Measurements from ENCODE around the gene CLEC1A.

Gene CLEC1A

DNA sequence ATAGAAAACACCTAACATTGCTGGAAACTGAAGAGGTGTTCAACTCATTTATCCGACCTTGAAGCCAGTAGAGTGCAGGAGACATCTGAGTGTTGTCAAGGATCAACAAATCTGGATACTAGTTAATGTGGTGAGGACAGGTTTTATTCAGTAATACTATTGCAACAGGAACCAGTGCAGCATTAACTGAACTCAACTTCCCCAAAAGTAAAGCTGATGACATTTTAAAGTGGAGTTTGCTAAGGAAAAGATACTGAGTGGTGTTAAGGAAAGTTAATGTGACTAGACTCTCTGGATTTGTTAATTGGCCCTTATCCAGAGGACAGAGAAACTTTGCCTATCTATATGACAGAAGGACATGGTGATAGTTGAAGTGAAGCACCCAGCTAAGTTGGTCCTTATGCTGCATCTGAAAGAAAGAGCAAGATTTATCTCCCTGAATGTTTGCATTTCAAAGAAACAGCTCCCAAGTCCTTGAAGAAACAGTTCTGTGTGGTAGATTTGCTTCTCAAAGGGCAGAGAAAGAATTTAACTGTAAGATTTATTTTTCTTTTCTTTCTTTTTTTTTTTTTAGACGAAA is 32.4 kb upstream of the CLEC1A start:
- TF ChIP-seq, protein P1, sequence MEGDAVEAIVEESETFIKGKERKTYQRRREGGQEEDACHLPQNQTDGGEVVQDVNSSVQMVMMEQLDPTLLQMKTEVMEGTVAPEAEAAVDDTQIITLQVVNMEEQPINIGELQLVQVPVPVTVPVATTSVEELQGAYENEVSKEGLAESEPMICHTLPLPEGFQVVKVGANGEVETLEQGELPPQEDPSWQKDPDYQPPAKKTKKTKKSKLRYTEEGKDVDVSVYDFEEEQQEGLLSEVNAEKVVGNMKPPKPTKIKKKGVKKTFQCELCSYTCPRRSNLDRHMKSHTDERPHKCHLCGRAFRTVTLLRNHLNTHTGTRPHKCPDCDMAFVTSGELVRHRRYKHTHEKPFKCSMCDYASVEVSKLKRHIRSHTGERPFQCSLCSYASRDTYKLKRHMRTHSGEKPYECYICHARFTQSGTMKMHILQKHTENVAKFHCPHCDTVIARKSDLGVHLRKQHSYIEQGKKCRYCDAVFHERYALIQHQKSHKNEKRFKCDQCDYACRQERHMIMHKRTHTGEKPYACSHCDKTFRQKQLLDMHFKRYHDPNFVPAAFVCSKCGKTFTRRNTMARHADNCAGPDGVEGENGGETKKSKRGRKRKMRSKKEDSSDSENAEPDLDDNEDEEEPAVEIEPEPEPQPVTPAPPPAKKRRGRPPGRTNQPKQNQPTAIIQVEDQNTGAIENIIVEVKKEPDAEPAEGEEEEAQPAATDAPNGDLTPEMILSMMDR (conservative IDR thresholded peaks at IDR 0.05) = no peak
- no peak overlapping the region for H3K27ac ChIP-seq

DNA sequence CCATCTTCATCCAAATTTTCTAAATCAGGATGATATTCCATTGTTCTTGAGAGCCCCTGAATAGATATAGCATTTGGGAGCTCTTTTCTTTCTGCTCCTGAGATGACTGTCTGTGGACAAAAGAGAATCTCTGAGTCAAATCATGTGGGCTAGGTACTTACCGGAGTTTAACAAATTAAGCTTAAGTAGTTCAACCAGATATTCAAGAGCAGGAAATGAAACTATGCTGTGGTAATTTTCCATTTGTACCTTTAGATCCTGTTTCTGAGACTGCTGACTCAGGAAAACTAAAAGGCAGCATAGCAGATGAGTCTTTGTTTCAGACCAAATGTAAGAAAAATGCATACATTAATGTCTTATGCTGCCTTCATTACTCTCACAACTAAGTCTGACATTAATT is 31.3 kb upstream of the CLEC1A start, which contains the start of gene CLEC7A:
TSS of gene CLEC7A (minus strand) at position 158 of the 400 bp plus-strand sequence. CDS start at position 41, 117 bp downstream.
- TF ChIP-seq, protein P1 (conservative IDR thresholded peaks at IDR 0.05) = no peak
- H3K27ac ChIP-seq = no peak within 1 kb of the TSS

DNA sequence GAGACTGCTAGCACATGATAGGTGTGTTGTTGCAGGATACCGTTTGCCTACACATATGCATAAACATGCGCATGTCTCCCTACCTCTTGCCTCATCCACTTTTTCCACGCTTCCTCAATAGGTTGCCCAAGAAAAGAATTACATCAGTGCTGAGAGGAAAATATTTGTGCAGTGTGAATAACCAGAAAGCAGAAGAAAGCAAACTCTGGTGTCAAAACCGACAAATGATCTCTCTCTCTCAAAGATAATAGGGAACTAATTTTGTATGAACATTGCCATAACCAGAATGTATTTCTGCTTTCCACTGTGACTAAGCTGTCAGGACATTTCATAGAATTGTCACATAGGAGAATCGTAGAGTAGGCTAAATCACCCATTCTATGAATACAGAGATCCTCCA is 29.9 kb upstream of the CLEC1A start:
- H3K27ac ChIP-seq = no peak overlapping the region
- TF ChIP-seq, protein P1 (conservative IDR thresholded peaks at IDR 0.05) = no peak

DNA sequence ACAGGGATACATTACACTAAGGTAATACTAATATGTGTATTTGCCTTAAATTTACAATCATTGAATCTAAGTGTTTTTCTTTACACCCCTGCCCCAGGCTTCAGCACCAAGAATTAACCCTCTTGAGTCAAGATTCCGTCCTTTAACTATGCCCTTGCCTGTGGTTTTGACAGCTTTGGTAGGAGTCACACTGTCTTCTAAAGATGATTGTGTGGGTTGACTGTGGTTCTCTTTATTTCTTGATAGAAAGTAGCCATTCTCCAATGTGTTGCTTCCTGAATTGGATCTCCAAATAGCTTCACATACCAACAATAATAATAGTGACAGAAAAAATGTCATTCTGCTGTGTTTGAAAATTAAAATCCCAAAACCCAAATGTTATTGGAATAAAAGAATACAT is 27.6 kb upstream of the CLEC1A start:
- TF ChIP-seq, protein P1 (conservative IDR thresholded peaks at IDR 0.05) = no peak
- H3K27ac ChIP-seq = no peak overlapping the region

DNA sequence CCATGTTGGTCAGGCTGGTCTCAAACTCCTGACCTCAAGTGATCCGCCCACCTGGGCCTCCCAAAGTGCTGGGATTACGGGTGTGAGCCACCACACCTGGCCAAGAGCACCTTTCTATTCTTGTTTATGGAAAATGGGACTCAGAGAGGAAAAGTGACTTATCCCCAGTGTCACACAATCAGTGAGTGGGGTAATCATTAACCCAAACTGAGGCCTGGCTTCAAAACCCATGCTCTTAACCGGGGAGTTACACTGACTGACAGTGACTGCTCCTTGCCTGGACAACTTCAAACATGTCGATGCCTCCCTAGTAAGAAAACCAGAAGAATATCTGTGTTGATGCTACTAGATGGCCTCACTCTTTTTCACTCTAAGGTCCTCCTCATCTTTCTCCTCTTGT is 23.9 kb upstream of the CLEC1A start:
- H3K27ac ChIP-seq = no peak overlapping the region
- TF ChIP-seq, protein P1 (conservative IDR thresholded peaks at IDR 0.05) = no peak

DNA sequence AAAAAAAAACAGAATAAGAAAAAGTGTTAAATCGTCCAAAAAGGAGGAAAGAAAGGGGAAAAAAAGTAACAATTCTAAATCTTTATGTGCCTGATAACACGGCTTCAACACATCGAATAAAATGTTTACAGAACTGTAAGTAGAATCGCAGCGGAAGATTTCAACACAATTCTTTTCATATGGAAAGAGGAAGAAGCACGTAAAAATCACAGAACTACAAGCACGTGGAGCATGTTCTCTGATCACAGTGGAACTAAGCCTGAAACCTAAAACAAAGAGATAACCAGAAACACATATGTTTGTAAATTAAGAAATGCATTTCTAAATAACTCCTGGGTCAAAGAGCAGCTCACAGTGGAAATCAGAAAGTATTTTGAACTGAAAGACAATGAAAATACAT is 22.5 kb upstream of the CLEC1A start:
- H3K27ac ChIP-seq = no peak overlapping the region
- TF ChIP-seq, protein P1 (conservative IDR thresholded peaks at IDR 0.05) = no peak

- TF ChIP-seq, protein P1 (conservative IDR thresholded peaks at IDR 0.05) = no peak
- H3K27ac ChIP-seq = no peak overlapping the region
These were observed 20.3 kb upstream of the CLEC1A start for GRCh38 chr12:10119066-10119465.

Data from VCaP (cell line).